Natural killer cell treated with Interleukin-12 subunit alpha and Interleukin-12 subunit beta and Interleukin-15 and Interleukin-18, amount 100 ng/mL, for 72 hours (primary cell): ENCODE results near the gene ZFP36L2. TPM values are rescaled to one million over a fixed set of nuclear protein-coding genes. Genes with fewer than 3 reads are reported as not detected.
A peak's percentile ranks its signal among the peaks of the same experiment; 100 is the strongest.

ENCODE experiments used
- ATAC-seq, 2 donors: fragments of 150-1000 bp; cut with Tn5 transposase in 1 of 2; sonication (Bioruptor Pico), chemical (Tn5 transposase) in 1 of 2; 2 replicates each; pipeline ENCODE4 v1.10.0; 2021
- DNase-seq: peaks from one replicate; pipeline ENCODE4 v3.0.0; 2022; ENCODE audit warnings: low spot score
- H3K27ac Mint-ChIP-seq, 2 donors: 1 replicate in 1 of 2; 2 replicates in 1 of 2; pipeline ENCODE4 v1.8.0; 2022; ENCODE audit warnings: mixed read lengths in 2 of 2, mild to moderate bottlenecking in 1 of 2, moderate library complexity in 1 of 2
- H3K27me3 Mint-ChIP-seq, 2 donors: 1 replicate in 1 of 2; 2 replicates in 1 of 2; pipeline ENCODE4 v1.8.0; 2022; ENCODE audit warnings: mixed read lengths in 2 of 2
- H3K36me3 Mint-ChIP-seq: one replicate; pipeline ENCODE4 v1.8.0; 2022; ENCODE audit warnings: mixed read lengths
- H3K4me1 Mint-ChIP-seq, 2 donors: 1 replicate in 1 of 2; 2 replicates in 1 of 2; pipeline ENCODE4 v1.8.0; 2022; ENCODE audit warnings: low read depth in 2 of 2, mixed read lengths in 2 of 2, mild to moderate bottlenecking in 1 of 2
- H3K4me3 Mint-ChIP-seq: one replicate; pipeline ENCODE4 v1.8.0; 2022; ENCODE audit warnings: mixed read lengths
- H3K9me3 Mint-ChIP-seq: 2 replicates; pipeline ENCODE4 v1.8.0; 2022; ENCODE audit warnings: mixed read lengths
- total RNA-seq, 2 donors: library from RNA; stranded (reverse); gene quantifications; one replicate each; pipeline ENCODE4 v1.2.3, GENCODE V29; 2022

ZFP36L2 gene
- total RNA-seq, 2 donors from 2014 or later: 22.3 to 24.7 TPM

DNA sequence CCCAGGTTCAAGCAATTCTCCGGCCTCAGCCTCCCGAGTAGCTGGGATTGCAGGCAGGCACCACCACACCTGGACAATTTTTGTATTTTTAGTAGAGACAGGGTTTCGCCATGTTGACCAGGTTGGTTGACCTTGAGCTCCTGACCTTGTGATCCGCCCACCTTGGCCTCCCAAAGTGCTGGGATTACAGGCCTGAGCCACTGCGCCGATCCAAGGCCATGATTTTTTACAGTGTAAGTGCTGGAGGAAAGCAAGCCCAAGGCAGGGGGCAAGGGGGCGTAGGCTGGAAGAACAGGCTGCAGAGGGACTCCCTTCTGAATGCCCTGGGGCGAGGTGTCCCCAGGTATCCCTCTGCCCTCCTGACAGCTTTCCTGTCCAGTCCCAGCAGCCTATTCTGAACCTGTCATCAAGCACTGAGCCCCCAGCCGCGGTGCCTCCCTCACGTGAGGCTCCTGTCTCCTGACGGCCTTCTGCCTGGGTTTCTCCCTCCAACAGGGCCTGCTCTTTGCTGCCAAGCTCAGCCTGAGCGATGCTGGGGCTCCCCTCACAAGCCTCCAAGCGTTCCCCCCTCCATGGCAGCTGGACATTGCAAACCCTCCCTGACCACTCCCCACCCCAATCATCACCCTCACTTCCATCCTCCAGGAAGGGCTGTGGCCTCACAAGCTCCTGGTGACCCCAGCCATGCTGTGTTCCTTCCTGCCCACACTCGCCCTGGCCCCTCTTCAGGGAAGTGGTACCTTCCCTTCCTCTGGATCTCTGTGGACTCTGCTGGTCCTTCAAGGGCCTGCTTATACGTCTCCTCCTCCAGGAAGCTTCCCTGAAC lies 37.6 kb downstream of the ZFP36L2 start:
- DNase-seq: no peak
- no peaks in the 10 kb centered on the region for H3K9me3 Mint-ChIP-seq

DNA sequence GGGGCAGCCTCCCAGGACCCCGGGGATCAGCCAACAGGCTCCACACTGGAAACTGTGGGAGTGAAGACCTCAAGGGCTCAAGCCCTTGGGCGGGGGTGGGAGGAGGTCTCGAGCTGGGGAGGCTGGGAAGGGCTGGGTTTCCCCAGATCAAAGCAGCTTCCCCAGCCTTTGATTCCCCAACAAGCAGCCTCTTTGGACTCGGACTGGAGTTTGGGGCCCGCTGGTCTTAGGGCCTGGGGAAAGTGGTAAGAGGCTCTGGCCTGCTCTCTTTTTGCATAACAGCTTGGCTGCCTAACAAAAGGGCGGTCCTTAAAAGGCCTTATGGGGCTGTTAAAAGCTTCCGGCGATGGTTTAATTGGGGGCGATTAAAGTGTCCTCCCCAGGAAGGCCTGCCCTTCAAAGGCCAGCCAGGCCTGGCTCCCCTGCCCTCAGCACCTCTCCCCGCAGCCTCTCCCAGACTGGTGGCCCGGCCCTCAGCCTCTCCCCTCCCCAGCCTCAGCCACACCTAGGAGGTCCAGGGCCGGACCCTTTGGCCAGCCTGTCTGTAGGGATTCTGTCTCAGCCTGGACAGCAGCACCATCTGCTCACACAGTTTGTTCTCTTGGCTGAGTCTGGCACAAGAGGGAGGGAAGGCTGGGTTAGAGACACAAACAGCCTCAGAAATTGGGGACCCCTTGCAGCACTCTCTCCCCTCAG lies 39.6 kb downstream of the ZFP36L2 start:
- Mint-ChIP-seq H3K27me3 (no peaks in the 10 kb centered on the region), H3K9me3 (no peaks in the 10 kb centered on the region)

More for the DNA sequence above, 37.6 kb downstream of the ZFP36L2 start:
- Mint-ChIP-seq H3K36me3 (no peaks in the 10 kb centered on the region), H3K4me3 (no peak overlapping the region), H3K4me1 (peaks cover 19 to 27% of the 10 kb centered on the region in 2 donors), H3K27me3 (no peaks in the 10 kb centered on the region), H3K27ac (no peak overlapping the region)
- ATAC-seq: no peak

DNA sequence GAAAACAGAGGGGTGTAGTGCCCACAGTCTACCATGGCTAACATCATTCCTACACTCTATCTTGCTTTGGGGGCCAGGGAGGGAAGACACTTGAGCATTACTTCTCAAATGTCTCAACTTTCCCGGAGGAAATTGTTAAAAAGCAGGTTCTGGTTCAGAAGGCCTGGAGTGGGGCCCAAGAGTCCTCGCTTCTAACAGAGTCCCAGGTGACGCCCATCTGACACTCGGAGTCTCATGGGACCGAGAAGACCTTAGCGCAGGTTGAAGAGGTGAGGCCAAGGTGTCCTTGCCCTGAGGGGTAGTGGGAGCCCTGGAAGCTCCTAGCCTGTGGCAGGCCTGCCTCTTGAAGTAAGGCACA lies 40.1 kb downstream of the ZFP36L2 start:
- Mint-ChIP-seq H3K4me1 (peaks cover 15 to 25% of the 10 kb centered on the region in 2 donors), H3K4me3 (no peak overlapping the region), H3K27ac (peak overlapping the region in 1 of 2 donors; percentile 72), H3K9me3 (no peaks in the 10 kb centered on the region), H3K36me3 (no peaks in the 10 kb centered on the region), H3K27me3 (no peaks in the 10 kb centered on the region)
- no peak for ATAC-seq
- no peak for DNase-seq

More for the DNA sequence above, 39.6 kb downstream of the ZFP36L2 start:
- ATAC-seq (no peak), DNase-seq (no peak)
- no peak overlapping the region for H3K4me3 Mint-ChIP-seq
- H3K4me1 Mint-ChIP-seq: peaks cover 14 to 25% of the 10 kb centered on the region in 2 donors
- H3K36me3 Mint-ChIP-seq: no peaks in the 10 kb centered on the region
- peak overlapping the region in 1 of 2 donors; percentile 30 for H3K27ac Mint-ChIP-seq

DNA sequence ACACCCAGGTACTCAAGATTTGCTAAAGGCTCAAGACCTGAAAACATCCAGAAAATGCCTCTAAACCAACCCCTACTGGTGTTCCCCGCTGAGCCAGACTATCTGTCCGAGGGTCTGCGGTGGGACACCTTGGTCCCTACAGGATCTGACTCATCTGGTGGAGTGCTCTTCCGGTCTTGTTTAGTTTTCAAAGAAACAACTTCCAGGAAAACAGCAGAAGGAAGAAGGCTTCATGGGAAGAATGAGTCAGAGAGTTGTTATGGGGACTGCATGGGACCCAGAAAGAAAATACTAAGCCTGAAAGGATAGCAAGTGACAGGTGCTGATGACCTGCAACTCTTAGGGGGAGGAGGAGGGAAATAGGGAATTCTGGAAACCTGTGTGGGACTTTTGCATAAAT lies 41.3 kb downstream of the ZFP36L2 start:
- DNase-seq (no peak), ATAC-seq (peak in 1 of 2 donors; percentile 69)
- peak overlapping the region; percentile 40 to 72 for H3K27ac Mint-ChIP-seq
- H3K9me3 Mint-ChIP-seq: no peaks in the 10 kb centered on the region
- peaks cover 19 to 32% of the 10 kb centered on the region in 2 donors for H3K4me1 Mint-ChIP-seq
- peak overlapping the region; percentile 58 for H3K4me3 Mint-ChIP-seq
- H3K36me3 Mint-ChIP-seq: no peaks in the 10 kb centered on the region
- H3K27me3 Mint-ChIP-seq: no peaks in the 10 kb centered on the region

DNA sequence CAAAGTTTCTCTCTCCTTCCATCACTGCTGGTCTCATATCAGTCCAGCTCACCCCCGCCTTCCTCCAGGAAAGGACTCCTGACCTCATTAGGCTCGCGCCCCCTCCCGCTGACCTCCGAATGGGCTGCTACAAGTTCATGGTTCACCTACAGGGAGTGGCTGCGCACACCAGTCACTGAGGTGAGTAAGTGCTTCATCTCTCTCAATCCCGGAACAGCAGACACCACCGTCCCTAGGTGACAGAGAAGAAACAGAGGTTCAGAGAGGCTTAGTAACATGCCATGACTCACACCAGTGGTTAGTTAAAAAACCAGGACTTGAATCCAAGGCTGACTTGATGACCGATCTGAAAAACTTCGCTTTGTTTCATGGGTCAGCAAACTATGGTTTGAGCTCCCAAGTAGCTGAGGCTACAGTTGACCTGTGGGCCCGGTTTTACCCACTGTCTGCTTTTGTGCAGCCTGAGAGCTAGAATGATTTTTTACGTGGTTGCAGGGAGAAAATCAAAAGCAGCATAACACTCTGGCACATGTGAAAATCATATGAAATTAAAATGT lies 42.0 kb downstream of the ZFP36L2 start:
- peaks cover 19 to 32% of the 10 kb centered on the region in 2 donors for H3K4me1 Mint-ChIP-seq
- H3K27me3 Mint-ChIP-seq: no peaks in the 10 kb centered on the region
- H3K4me3 Mint-ChIP-seq: peak overlapping the region; percentile 32
- DNase-seq (no peak), ATAC-seq (peak; percentile 65 to 72)
- H3K9me3 Mint-ChIP-seq: no peaks in the 10 kb centered on the region
- peak overlapping the region; percentile 40 to 72 for H3K27ac Mint-ChIP-seq
- H3K36me3 Mint-ChIP-seq: no peaks in the 10 kb centered on the region

DNA sequence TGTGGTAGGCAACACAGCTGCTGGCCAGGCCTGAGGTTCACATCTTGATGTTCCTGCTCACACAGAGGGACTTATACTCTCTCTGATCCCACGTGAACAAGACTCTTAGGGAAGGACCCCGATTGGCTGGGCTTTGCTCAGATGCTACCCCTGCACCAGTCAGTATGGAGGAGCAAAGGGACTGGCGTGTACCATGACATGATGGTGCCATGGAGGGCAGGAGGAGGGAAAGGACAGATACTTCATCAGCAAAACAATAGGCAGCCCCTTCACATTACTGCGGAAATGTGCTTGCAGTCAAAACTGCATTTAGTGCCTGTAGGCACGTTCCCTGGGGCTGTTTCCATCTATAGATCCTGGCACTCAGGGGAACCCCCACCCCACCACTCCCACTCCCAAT lies 42.7 kb downstream of the ZFP36L2 start:
- Mint-ChIP-seq H3K36me3 (no peaks in the 10 kb centered on the region), H3K27me3 (no peaks in the 10 kb centered on the region), H3K4me1 (peaks cover 15 to 32% of the 10 kb centered on the region in 2 donors), H3K4me3 (no peak overlapping the region), H3K9me3 (no peaks in the 10 kb centered on the region), H3K27ac (no peak overlapping the region)
- DNase-seq (no peak), ATAC-seq (no peak)

DNA sequence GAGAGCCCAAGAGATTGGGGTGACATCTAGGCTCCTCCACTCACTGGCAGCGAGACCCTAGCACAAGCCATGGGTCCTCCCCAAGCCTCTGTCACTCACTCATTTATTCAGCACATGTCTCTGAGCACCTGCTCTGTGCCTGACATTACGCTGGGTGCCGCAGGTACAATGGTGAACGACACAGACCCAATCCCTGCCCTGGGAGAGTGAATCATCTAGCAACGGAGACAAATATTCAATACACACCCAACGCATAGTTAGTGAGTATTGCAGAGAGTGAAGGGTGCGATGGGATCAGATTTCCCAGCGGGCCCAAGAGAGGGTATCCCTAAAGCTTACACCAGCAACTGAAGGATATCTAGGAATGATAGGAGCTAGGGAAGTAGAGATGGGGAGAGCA lies 45.5 kb downstream of the ZFP36L2 start:
- Mint-ChIP-seq H3K4me1 (peaks cover 21 to 34% of the 10 kb centered on the region in 2 donors), H3K27me3 (no peaks in the 10 kb centered on the region), H3K9me3 (no peaks in the 10 kb centered on the region), H3K36me3 (no peaks in the 10 kb centered on the region), H3K4me3 (no peak overlapping the region), H3K27ac (no peak overlapping the region)
- DNase-seq: no peak
- no peak for ATAC-seq

DNA sequence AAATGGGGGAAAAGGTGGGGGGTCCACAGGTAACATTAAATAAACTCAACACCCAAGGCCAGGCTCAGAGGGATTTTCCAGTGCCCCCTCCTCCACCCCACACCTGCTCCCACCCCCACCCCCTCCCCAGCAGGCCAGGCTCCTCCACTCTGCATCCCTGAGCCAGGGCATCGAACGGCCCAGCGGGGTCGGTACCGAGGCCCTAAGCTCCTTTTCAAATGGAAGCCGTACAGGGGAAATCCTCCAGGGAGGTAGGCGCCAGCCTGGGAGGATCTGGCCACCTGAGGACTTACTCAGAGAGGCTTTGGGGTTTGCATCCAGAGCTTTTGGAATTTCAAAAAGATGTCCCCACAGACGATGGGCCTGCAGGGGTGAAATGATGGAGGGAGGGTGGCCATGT lies 46.5 kb downstream of the ZFP36L2 start:
- no peak for ATAC-seq
- DNase-seq: no peak
- Mint-ChIP-seq H3K9me3 (no peaks in the 10 kb centered on the region), H3K4me1 (peaks cover 29 to 36% of the 10 kb centered on the region in 2 donors), H3K27ac (no peak overlapping the region), H3K36me3 (no peaks in the 10 kb centered on the region), H3K4me3 (no peak overlapping the region), H3K27me3 (no peaks in the 10 kb centered on the region)

DNA sequence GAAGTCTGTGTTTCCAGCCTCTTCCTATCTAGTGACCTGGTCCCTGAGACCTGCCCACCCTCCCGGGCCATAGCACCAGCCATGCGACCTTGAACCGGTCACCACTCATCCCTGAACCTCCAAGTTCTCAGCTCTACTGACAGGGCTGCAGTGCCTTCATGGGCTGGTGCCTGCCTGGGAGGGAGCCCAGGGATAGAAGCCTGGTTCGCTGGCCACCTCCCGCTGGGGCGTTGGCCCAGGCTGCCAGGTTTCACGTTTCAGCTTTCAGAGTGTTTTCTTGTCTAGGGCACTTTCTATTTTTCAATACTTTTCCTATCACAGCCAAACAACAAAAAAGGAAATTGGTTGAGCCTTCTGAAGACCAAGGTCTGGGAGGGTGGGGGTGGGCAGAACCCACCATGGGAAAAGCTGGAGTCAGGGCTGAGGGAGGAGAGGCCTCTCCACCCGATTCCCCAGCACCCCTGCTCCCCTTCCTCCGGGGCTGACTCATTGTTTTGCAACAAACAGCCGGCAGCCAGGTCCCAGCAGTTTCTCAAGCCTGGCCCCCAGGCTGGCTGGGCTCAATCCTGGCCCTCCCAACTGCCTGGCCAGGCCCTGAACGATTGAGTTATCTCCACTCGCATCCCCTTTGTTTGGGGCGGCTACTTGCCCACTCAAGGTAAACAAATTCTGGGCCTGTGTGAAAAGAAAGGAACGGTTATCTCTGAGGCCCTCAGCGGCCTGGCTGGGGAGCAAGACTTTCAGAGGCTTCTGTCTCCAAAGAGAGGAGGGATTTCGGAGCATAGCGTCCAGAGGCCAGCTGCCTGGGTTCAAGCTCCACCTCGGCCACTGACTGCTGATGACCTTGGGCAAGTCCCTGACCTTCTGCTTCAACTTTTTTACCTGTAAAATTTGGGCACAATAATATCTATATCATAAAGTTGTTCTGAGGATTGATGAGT lies 47.5 kb downstream of the ZFP36L2 start:
- Mint-ChIP-seq H3K4me1 (peaks cover 35 to 38% of the 10 kb centered on the region in 2 donors), H3K9me3 (no peaks in the 10 kb centered on the region), H3K36me3 (no peaks in the 10 kb centered on the region), H3K4me3 (no peak overlapping the region), H3K27ac (peak overlapping the region; percentile 37 to 73), H3K27me3 (no peaks in the 10 kb centered on the region)
- DNase-seq: no peak
- ATAC-seq: no peak

DNA sequence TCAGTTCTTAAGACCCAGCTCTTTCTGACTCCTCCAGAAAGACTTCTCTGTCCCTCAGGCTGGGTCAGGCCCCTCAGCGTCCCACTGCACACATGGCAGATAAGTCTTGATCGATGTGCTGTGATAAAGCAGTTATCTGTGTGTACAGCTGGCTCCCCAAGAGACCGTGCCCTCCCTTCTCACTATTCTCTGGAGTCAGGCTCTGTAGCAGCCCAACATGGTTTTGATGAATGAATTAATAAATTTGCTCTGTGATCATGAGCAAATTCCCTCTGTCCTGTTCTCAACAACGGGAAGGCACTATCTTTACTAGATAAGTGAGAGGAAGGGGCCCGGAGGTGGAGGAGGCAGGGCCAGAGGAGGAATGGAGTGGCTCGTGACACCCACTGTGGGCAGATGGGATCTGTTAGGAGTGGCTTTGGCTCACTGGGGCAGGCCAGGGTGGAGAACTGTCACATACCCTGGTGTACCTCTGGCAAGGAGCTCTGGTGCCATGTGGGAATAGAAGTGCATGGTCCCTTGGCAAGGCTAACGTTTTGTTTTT lies 48.3 kb downstream of the ZFP36L2 start:
- no peaks in the 10 kb centered on the region for H3K27me3 Mint-ChIP-seq
- no peaks in the 10 kb centered on the region for H3K9me3 Mint-ChIP-seq
- no peak for ATAC-seq
- no peak for DNase-seq
- H3K4me3 Mint-ChIP-seq: no peak overlapping the region
- peaks cover 38 to 44% of the 10 kb centered on the region in 2 donors for H3K4me1 Mint-ChIP-seq
- peak overlapping the region in 1 of 2 donors; percentile 37 for H3K27ac Mint-ChIP-seq
- no peaks in the 10 kb centered on the region for H3K36me3 Mint-ChIP-seq

DNA sequence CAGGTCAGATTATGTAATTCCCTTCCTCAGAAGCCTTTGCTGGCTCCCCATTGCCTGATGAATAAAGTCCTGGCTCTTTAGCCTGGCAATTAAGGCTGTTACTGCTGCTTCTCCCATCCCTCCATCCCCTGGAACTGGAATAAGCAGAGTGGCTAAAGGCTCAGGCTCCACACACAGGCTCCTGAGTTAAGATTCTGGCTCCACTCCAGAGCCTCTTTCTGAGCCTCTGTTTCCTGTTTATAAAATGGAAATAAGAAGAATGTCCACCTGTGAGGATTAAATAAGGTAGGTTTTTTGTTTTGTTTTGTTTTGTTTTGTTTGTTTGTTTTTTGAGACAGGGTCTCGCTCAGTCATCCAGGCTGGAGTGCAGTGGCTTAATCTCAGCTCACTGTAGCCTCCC lies 50.0 kb downstream of the ZFP36L2 start:
- H3K4me3 Mint-ChIP-seq: no peak overlapping the region
- peaks cover 36 to 42% of the 10 kb centered on the region in 2 donors for H3K4me1 Mint-ChIP-seq
- no peaks in the 10 kb centered on the region for H3K9me3 Mint-ChIP-seq
- H3K27ac Mint-ChIP-seq: peak overlapping the region in 1 of 2 donors; percentile 80
- ATAC-seq: no peak
- DNase-seq: no peak
- no peaks in the 10 kb centered on the region for H3K27me3 Mint-ChIP-seq
- H3K36me3 Mint-ChIP-seq: no peaks in the 10 kb centered on the region

DNA sequence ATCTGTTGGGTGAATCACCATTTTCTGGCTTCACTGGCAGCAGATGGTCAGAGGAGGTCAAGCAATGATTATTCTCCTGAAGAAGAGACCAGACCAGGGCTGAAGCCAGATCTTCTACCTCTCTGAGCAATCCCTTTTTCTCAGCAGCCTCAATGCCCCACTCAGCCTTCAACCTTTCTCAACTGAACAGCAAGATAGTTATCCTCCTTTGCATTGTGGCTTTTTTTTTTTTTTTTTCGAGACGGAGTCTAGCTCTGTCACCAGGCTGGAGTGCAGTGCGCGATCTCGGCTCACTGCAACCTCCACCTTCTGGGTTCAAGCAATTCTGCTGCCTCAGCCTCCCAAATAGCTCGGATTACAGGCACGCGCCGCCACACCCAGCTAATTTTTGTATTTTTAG lies 50.5 kb downstream of the ZFP36L2 start:
- Mint-ChIP-seq H3K9me3 (no peaks in the 10 kb centered on the region), H3K4me1 (peaks cover 34 to 40% of the 10 kb centered on the region in 2 donors), H3K27me3 (no peaks in the 10 kb centered on the region), H3K36me3 (no peaks in the 10 kb centered on the region), H3K4me3 (no peak overlapping the region), H3K27ac (peak overlapping the region in 1 of 2 donors; percentile 80)
- DNase-seq (no peak), ATAC-seq (no peak)

DNA sequence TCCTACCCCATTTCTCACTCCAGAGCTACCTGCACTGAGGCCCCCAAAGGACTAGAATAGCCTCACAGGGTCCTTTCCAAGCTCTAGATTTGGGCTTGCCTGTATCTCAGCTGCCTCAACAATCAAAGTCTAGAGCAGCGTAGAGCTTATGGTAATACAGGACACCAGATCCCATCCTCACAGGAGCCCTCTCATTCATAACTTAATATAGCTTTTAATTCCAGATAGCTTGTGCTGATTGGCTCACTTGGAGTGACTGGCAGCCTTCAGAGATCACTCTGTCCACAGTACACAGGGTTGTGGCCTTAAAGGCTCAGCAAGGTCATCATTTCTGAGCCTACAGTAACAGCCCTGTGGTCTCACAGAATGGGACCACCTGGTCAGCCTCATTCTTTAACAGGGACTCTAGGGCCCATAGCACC lies 51.4 kb downstream of the ZFP36L2 start:
- Mint-ChIP-seq H3K27ac (peak overlapping the region; percentile 76 to 80), H3K4me1 (peaks cover 39 to 42% of the 10 kb centered on the region in 2 donors), H3K36me3 (no peaks in the 10 kb centered on the region), H3K9me3 (no peaks in the 10 kb centered on the region), H3K27me3 (no peaks in the 10 kb centered on the region), H3K4me3 (peak overlapping the region; percentile 79)
- ATAC-seq: no peak
- no peak for DNase-seq
